A549 (cell line): ENCODE data around the gene TRAPPC13.

Experiments
- CHD4 ChIP-seq: fragments of 200-600 bp; sonication (generic); IDR thresholded peaks from 2 replicates; pipeline ENCODE4 v1.6.1; 2016; ENCODE audit warnings: antibody characterized with exemption, mild to moderate bottlenecking, borderline replicate concordance
- EP300 ChIP-seq, 2 experiments: fragments of >200 bp; sonication (Bioruptor Twin); formaldehyde crosslinking; IDR thresholded peaks; 2 replicates in 1 of 2; 3 replicates in 1 of 2; pipeline ENCODE4 v1.6.1; 2016 to 2017
- NR3C1 ChIP-seq: fragments of >200 bp; sonication (Bioruptor Twin); formaldehyde crosslinking; IDR thresholded peaks from 3 replicates; pipeline ENCODE4 v1.6.1; 2017
- POLR2A ChIP-seq: IDR thresholded peaks from 2 replicates; pipeline ENCODE4 v1.6.1; 2012; ENCODE audit warnings: mild to moderate bottlenecking, low read length
- RAD21 ChIP-seq, 2 experiments: fragments of >200 bp in 1 of 2; sonication (Bioruptor Twin) in 1 of 2; formaldehyde crosslinking in 1 of 2; IDR thresholded peaks in 1 of 2; conservative IDR thresholded peaks in 1 of 2; 2 replicates in 1 of 2; 3 replicates in 1 of 2; pipeline ENCODE4 v1.6.1; 2012 to 2018; ENCODE audit warnings: inconsistent platforms in 1 of 2
- RARB ChIP-seq: fragments of 250-450 bp; sonication (Bioruptor Pico); IDR thresholded peaks from 2 replicates; pipeline ENCODE4 v1.8.0; 2021; ENCODE audit warnings: mild to moderate bottlenecking, moderate library complexity
- RCOR1 ChIP-seq: fragments of 150-350 bp; IDR thresholded peaks from 2 replicates; pipeline ENCODE4 v1.6.1; 2014; ENCODE audit warnings: antibody characterized with exemption, low read length, low read depth
- RFX5 ChIP-seq: fragments of 450-650 bp; IDR thresholded peaks from 2 replicates; pipeline ENCODE4 v1.7.1; 2014; ENCODE audit warnings: antibody characterized with exemption, mild to moderate bottlenecking, moderate library complexity
- SMC3 ChIP-seq: fragments of >200 bp; sonication (Bioruptor Twin); formaldehyde crosslinking; IDR thresholded peaks from 3 replicates; pipeline ENCODE4 v1.6.1; 2018; ENCODE audit warnings: inconsistent platforms
- ZSCAN20 ChIP-seq: fragments of 250-450 bp; sonication (Bioruptor Pico); IDR thresholded peaks from 2 replicates; pipeline ENCODE4 v1.8.0; 2022; ENCODE audit warnings: mild to moderate bottlenecking, moderate library complexity
- TF ChIP-seq, protein P1 (sequence below): fragments of >200 bp; sonication (Bioruptor Twin); formaldehyde crosslinking; IDR thresholded peaks from 3 replicates; pipeline ENCODE4 v1.5.1; 2016
- TF ChIP-seq, protein P2 (sequence below): fragments of 250-450 bp; sonication (Bioruptor Pico); IDR thresholded peaks from 2 replicates; pipeline ENCODE4 v1.5.0; 2021; ENCODE audit warnings: mild to moderate bottlenecking, moderate library complexity, borderline replicate concordance
- TF ChIP-seq, protein P3 (sequence below): fragments of 200-600 bp; sonication (generic); IDR thresholded peaks from 2 replicates; pipeline ENCODE4 v1.6.1; 2016; ENCODE audit warnings: antibody characterized with exemption, mild to moderate bottlenecking, moderate library complexity

DNA sequence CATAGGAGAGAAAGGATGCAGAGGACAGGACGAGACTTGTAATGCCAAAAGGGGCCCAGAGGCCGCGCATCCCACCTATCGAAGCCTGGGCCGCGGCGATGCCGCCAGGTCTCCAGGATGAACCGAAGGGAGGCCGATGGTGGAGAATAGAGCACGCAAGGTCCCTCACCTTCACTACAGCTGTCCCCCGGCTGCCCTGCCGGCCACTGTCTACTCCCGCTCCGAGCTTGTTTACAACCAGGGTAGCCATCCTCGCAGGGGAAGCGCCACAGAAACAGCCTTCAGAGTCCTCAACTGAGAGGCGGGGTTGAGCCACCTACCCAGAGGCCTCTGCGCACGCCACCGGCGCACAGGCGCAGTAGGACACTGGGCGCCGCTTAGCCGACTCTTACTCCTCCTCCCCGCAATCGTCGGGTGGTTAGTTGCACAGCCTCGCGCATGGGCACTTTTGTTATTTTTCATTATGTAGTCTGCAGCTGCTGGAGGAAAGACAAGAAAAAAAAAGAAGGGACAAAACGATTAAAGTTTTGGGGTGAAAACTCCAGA is 729 bp upstream of the TRAPPC13 start, which contains the start of gene TRIM23:
- TF ChIP-seq, protein P1, sequence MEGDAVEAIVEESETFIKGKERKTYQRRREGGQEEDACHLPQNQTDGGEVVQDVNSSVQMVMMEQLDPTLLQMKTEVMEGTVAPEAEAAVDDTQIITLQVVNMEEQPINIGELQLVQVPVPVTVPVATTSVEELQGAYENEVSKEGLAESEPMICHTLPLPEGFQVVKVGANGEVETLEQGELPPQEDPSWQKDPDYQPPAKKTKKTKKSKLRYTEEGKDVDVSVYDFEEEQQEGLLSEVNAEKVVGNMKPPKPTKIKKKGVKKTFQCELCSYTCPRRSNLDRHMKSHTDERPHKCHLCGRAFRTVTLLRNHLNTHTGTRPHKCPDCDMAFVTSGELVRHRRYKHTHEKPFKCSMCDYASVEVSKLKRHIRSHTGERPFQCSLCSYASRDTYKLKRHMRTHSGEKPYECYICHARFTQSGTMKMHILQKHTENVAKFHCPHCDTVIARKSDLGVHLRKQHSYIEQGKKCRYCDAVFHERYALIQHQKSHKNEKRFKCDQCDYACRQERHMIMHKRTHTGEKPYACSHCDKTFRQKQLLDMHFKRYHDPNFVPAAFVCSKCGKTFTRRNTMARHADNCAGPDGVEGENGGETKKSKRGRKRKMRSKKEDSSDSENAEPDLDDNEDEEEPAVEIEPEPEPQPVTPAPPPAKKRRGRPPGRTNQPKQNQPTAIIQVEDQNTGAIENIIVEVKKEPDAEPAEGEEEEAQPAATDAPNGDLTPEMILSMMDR, result no peak
- TF ChIP-seq POLR2A, result peak; percentile 66
- TF ChIP-seq, protein P2, sequence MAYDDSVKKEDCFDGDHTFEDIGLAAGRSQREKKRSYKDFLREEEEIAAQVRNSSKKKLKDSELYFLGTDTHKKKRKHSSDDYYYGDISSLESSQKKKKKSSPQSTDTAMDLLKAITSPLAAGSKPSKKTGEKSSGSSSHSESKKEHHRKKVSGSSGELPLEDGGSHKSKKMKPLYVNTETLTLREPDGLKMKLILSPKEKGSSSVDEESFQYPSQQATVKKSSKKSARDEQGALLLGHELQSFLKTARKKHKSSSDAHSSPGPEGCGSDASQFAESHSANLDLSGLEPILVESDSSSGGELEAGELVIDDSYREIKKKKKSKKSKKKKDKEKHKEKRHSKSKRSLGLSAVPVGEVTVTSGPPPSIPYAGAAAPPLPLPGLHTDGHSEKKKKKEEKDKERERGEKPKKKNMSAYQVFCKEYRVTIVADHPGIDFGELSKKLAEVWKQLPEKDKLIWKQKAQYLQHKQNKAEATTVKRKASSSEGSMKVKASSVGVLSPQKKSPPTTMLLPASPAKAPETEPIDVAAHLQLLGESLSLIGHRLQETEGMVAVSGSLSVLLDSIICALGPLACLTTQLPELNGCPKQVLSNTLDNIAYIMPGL (CRISPR knock-in tag), result no peak
- no peak for TF ChIP-seq RARB (CRISPR knock-in tag)
- TF ChIP-seq NR3C1, result no peak
- no peak for TF ChIP-seq CHD4
- TF ChIP-seq, protein P3, sequence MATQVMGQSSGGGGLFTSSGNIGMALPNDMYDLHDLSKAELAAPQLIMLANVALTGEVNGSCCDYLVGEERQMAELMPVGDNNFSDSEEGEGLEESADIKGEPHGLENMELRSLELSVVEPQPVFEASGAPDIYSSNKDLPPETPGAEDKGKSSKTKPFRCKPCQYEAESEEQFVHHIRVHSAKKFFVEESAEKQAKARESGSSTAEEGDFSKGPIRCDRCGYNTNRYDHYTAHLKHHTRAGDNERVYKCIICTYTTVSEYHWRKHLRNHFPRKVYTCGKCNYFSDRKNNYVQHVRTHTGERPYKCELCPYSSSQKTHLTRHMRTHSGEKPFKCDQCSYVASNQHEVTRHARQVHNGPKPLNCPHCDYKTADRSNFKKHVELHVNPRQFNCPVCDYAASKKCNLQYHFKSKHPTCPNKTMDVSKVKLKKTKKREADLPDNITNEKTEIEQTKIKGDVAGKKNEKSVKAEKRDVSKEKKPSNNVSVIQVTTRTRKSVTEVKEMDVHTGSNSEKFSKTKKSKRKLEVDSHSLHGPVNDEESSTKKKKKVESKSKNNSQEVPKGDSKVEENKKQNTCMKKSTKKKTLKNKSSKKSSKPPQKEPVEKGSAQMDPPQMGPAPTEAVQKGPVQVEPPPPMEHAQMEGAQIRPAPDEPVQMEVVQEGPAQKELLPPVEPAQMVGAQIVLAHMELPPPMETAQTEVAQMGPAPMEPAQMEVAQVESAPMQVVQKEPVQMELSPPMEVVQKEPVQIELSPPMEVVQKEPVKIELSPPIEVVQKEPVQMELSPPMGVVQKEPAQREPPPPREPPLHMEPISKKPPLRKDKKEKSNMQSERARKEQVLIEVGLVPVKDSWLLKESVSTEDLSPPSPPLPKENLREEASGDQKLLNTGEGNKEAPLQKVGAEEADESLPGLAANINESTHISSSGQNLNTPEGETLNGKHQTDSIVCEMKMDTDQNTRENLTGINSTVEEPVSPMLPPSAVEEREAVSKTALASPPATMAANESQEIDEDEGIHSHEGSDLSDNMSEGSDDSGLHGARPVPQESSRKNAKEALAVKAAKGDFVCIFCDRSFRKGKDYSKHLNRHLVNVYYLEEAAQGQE, result no peak
- no peak for TF ChIP-seq EP300 (IDR thresholded peaks at IDR 0.05)
- no peak for TF ChIP-seq RAD21 (conservative IDR thresholded peaks at IDR 0.05 in 1 of 2, IDR thresholded peaks at IDR 0.05 in 1 of 2)
- no peak for TF ChIP-seq RCOR1
- TF ChIP-seq SMC3, result no peak
- no peak for TF ChIP-seq RFX5
- TF ChIP-seq ZSCAN20 (CRISPR knock-in tag), result no peak
